Activated naive CD4-positive, alpha-beta T cell treated with anti-CD3 and anti-CD28 coated beads, Interleukin-2, amount 50 U/mL, for 72 hours (primary cell): ENCODE results near the gene APH1A. TPM values are rescaled to one million over a fixed set of nuclear protein-coding genes. Genes with fewer than 3 reads are reported as not detected.
"Not testable (repeated sequence)": the region's sequence is repeated elsewhere in the genome, so short reads cannot be mapped to it uniquely, and the experiment has no call there.

Source experiments
- ATAC-seq, 2 donors: fragments of 150-1000 bp; cut with Tn5 transposase; 2 replicates each; pipeline ENCODE4 v1.10.0; 2021; ENCODE audit warnings: mild to moderate bottlenecking in 2 of 2, moderate library complexity in 2 of 2
- DNase-seq, 2 donors: peaks; one replicate each; pipeline ENCODE4 v3.0.0; 2021 to 2022; ENCODE audit warnings: low spot score in 2 of 2
- H3K27ac Mint-ChIP-seq, 2 donors: one replicate each; pipeline ENCODE4 v1.8.0; 2022; ENCODE audit warnings: mild to moderate bottlenecking in 2 of 2, mixed read lengths in 2 of 2
- H3K36me3 Mint-ChIP-seq, 2 donors: one replicate each; pipeline ENCODE4 v1.8.0; 2022; ENCODE audit warnings: mixed read lengths in 2 of 2
- H3K9me3 Mint-ChIP-seq, 2 donors: one replicate each; pipeline ENCODE4 v1.8.0; 2022; ENCODE audit warnings: mixed read lengths in 2 of 2
- total RNA-seq, 2 donors: library from RNA; stranded (reverse); gene quantifications; one replicate each; pipeline ENCODE4 v1.2.3, GENCODE V29; 2022

Gene APH1A
- total RNA-seq, 2 donors from 2014 or later = 103 to 116 TPM

- DNase-seq (no peak), ATAC-seq (no peak)
- no peaks in the 10 kb centered on the region for H3K9me3 Mint-ChIP-seq
- H3K27ac Mint-ChIP-seq = peak overlapping the region in 1 of 2 donors; percentile 80
- no peaks in the 10 kb centered on the region for H3K36me3 Mint-ChIP-seq
Observed at GRCh38 chr1:150256198-150256553, 12.6 kb downstream of the APH1A start.

GRCh38 chr1:150249936-150250335, 18.9 kb downstream of the APH1A start:
- DNase-seq (no peak), ATAC-seq (no peak)
- Mint-ChIP-seq H3K27ac (no peak overlapping the region), H3K9me3 (no peaks in the 10 kb centered on the region), H3K36me3 (no peaks in the 10 kb centered on the region)

GRCh38 chr1:150243003-150243402, 25.8 kb downstream of the APH1A start:
- H3K9me3 Mint-ChIP-seq = no peaks in the 10 kb centered on the region
- ATAC-seq (no peak), DNase-seq (no peak)
- H3K36me3 Mint-ChIP-seq = no peaks in the 10 kb centered on the region
- H3K27ac Mint-ChIP-seq = no peak overlapping the region

- peaks cover 13 to 15% of the 10 kb centered on the region in 2 donors for H3K36me3 Mint-ChIP-seq
- no peak for ATAC-seq
- H3K9me3 Mint-ChIP-seq = no peaks in the 10 kb centered on the region
- H3K27ac Mint-ChIP-seq = no peak overlapping the region
- peak in 1 of 2 donors; percentile 51 for DNase-seq
Observed at GRCh38 chr1:150237746-150238145, 31.1 kb downstream of the APH1A start.

GRCh38 chr1:150237176-150237575, 31.6 kb downstream of the APH1A start:
- ATAC-seq, H3K27ac Mint-ChIP-seq, H3K9me3 Mint-ChIP-seq: not testable (repeated sequence)
- peaks cover 13 to 15% of the 10 kb centered on the region in 2 donors for H3K36me3 Mint-ChIP-seq
- peak in 1 of 2 donors; percentile 50 for DNase-seq

- H3K9me3 Mint-ChIP-seq = no peaks in the 10 kb centered on the region
- peaks cover 13 to 15% of the 10 kb centered on the region in 2 donors for H3K36me3 Mint-ChIP-seq
- ATAC-seq = no peak
- DNase-seq = no peak
- no peak overlapping the region for H3K27ac Mint-ChIP-seq
Observed at GRCh38 chr1:150236614-150237100, 32.2 kb downstream of the APH1A start.

- Mint-ChIP-seq H3K27ac (peak within 1 kb of the TSS in 1 of 2 donors; percentile 97), H3K9me3 (no peaks in the 10 kb centered on the region), H3K36me3 (peaks cover 13 to 15% of the 10 kb centered on the region in 2 donors)
- DNase-seq (peak; percentile 88 to 93), ATAC-seq (peak; percentile 91 to 93)
Observed at GRCh38 chr1:150235852-150236613, 32.8 kb downstream of the APH1A start, which contains the start of gene ANP32E. Gene ANP32E (minus strand): TSS chr1:150236112. CDS start chr1:150235786, 326 bp downstream.

GRCh38 chr1:150235294-150235851, 33.4 kb downstream of the APH1A start:
- Mint-ChIP-seq H3K36me3 (peaks cover 13 to 15% of the 10 kb centered on the region in 2 donors), H3K27ac (no peak overlapping the region), H3K9me3 (no peaks in the 10 kb centered on the region)
- DNase-seq (no peak), ATAC-seq (peak in 1 of 2 donors; percentile 0)

GRCh38 chr1:150234566-150235293, 34.1 kb downstream of the APH1A start:
- H3K9me3 Mint-ChIP-seq = no peaks in the 10 kb centered on the region
- DNase-seq (peak; percentile 84 to 92), ATAC-seq (peak; percentile 61 to 69)
- peak overlapping the region in 1 of 2 donors; percentile 97 for H3K27ac Mint-ChIP-seq
- H3K36me3 Mint-ChIP-seq = peaks cover 13 to 15% of the 10 kb centered on the region in 2 donors

- DNase-seq (no peak), ATAC-seq (no peak)
- H3K9me3 Mint-ChIP-seq = no peaks in the 10 kb centered on the region
- peak overlapping the region in 1 of 2 donors; percentile 97 for H3K27ac Mint-ChIP-seq
- peaks cover 13 to 15% of the 10 kb centered on the region in 2 donors for H3K36me3 Mint-ChIP-seq
Observed at GRCh38 chr1:150234309-150234565, 34.6 kb downstream of the APH1A start.

- Mint-ChIP-seq H3K9me3 (no peaks in the 10 kb centered on the region), H3K36me3 (peaks cover 13 to 20% of the 10 kb centered on the region in 2 donors), H3K27ac (peak overlapping the region in 1 of 2 donors; percentile 97)
- ATAC-seq = no peak
- no peak for DNase-seq
Observed at GRCh38 chr1:150233359-150234308, 35.2 kb downstream of the APH1A start.

- Mint-ChIP-seq H3K36me3 (peaks cover 13 to 21% of the 10 kb centered on the region in 2 donors), H3K27ac (peak overlapping the region in 1 of 2 donors; percentile 97)
- not testable (repeated sequence) for DNase-seq, H3K9me3 Mint-ChIP-seq, ATAC-seq
Observed at GRCh38 chr1:150232921-150233320, 35.9 kb downstream of the APH1A start.

GRCh38 chr1:150228246-150228645, 40.6 kb downstream of the APH1A start:
- not testable (repeated sequence) for ATAC-seq, H3K27ac Mint-ChIP-seq, DNase-seq, H3K9me3 Mint-ChIP-seq
- H3K36me3 Mint-ChIP-seq = peaks cover 15 to 40% of the 10 kb centered on the region in 2 donors

GRCh38 chr1:150227228-150227627, 41.6 kb downstream of the APH1A start:
- no peak for DNase-seq
- Mint-ChIP-seq H3K9me3 (no peaks in the 10 kb centered on the region), H3K27ac (no peak overlapping the region), H3K36me3 (peaks cover 15 to 40% of the 10 kb centered on the region in 2 donors)
- ATAC-seq = no peak

GRCh38 chr1:150226486-150226885, 42.3 kb downstream of the APH1A start:
- Mint-ChIP-seq H3K9me3 (no peaks in the 10 kb centered on the region), H3K27ac (peak overlapping the region in 1 of 2 donors; percentile 67), H3K36me3 (peaks cover 15 to 40% of the 10 kb centered on the region in 2 donors)
- ATAC-seq (no peak), DNase-seq (no peak)

GRCh38 chr1:150225546-150225945, 43.3 kb downstream of the APH1A start:
- DNase-seq (no peak), ATAC-seq (no peak)
- no peaks in the 10 kb centered on the region for H3K9me3 Mint-ChIP-seq
- peaks cover 15 to 44% of the 10 kb centered on the region in 2 donors for H3K36me3 Mint-ChIP-seq
- peak overlapping the region in 1 of 2 donors; percentile 22 for H3K27ac Mint-ChIP-seq
